ENCODE data around the gene APOA5. TPM values are rescaled to one million over a fixed set of nuclear protein-coding genes. Genes with fewer than 3 reads are reported as not detected.

Gene APOA5
- total and polyA plus RNA-seq, 2 of the 13 experiments (the other 11 are each of a cell fraction or from before 2014, with no cell fraction given): 44.0 to 49.1 TPM

- 0 out of 2 replicates have a peak, but pooled peaks have one; percentile 2 for TF ChIP-seq DZIP1 (CRISPR knock-in tag; IDR thresholded peaks at IDR 0.05)
- TF ChIP-seq CHD4 (IDR thresholded peaks at IDR 0.05; ENCODE audit: borderline replicate concordance, low read length): no peak
- TF ChIP-seq ZNF788 (CRISPR knock-in tag; IDR thresholded peaks at IDR 0.05; ENCODE audit: borderline replicate concordance): no peak
- 0 out of 2 replicates have a peak, but pooled peaks have one; percentile 15 for TF ChIP-seq MEIS2 (CRISPR knock-in tag; IDR thresholded peaks at IDR 0.05)
- TF ChIP-seq ZNF605 (CRISPR knock-in tag; IDR thresholded peaks at IDR 0.05): 0 out of 2 replicates have a peak, but pooled peaks have one; percentile 4
- TF ChIP-seq, protein P1, sequence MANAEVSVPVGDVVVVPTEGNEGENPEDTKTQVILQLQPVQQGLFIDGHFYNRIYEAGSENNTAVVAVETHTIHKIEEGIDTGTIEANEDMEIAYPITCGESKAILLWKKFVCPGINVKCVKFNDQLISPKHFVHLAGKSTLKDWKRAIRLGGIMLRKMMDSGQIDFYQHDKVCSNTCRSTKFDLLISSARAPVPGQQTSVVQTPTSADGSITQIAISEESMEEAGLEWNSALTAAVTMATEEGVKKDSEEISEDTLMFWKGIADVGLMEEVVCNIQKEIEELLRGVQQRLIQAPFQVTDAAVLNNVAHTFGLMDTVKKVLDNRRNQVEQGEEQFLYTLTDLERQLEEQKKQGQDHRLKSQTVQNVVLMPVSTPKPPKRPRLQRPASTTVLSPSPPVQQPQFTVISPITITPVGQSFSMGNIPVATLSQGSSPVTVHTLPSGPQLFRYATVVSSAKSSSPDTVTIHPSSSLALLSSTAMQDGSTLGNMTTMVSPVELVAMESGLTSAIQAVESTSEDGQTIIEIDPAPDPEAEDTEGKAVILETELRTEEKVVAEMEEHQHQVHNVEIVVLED (CRISPR knock-in tag; IDR thresholded peaks at IDR 0.05; ENCODE audit: borderline replicate concordance): 0 out of 2 replicates have a peak, but pooled peaks have one; percentile 1
- TF ChIP-seq EED (CRISPR knock-in tag; IDR thresholded peaks at IDR 0.05): 0 out of 2 replicates have a peak, but pooled peaks have one; percentile 71
- TF ChIP-seq ZNF674 (CRISPR knock-in tag; IDR thresholded peaks at IDR 0.05; ENCODE audit: low read depth): no peak
- TF ChIP-seq, protein P2, sequence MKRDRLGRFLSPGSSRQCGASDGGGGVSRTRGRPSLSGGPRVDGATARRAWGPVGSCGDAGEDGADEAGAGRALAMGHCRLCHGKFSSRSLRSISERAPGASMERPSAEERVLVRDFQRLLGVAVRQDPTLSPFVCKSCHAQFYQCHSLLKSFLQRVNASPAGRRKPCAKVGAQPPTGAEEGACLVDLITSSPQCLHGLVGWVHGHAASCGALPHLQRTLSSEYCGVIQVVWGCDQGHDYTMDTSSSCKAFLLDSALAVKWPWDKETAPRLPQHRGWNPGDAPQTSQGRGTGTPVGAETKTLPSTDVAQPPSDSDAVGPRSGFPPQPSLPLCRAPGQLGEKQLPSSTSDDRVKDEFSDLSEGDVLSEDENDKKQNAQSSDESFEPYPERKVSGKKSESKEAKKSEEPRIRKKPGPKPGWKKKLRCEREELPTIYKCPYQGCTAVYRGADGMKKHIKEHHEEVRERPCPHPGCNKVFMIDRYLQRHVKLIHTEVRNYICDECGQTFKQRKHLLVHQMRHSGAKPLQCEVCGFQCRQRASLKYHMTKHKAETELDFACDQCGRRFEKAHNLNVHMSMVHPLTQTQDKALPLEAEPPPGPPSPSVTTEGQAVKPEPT (CRISPR knock-in tag; IDR thresholded peaks at IDR 0.05; ENCODE audit: low read depth): 0 out of 2 replicates have a peak, but pooled peaks have one; percentile 17
- TF ChIP-seq, protein P3, sequence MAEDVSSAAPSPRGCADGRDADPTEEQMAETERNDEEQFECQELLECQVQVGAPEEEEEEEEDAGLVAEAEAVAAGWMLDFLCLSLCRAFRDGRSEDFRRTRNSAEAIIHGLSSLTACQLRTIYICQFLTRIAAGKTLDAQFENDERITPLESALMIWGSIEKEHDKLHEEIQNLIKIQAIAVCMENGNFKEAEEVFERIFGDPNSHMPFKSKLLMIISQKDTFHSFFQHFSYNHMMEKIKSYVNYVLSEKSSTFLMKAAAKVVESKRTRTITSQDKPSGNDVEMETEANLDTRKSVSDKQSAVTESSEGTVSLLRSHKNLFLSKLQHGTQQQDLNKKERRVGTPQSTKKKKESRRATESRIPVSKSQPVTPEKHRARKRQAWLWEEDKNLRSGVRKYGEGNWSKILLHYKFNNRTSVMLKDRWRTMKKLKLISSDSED (CRISPR knock-in tag; IDR thresholded peaks at IDR 0.05): no peak
- TF ChIP-seq PLSCR1 (CRISPR knock-in tag; IDR thresholded peaks at IDR 0.05; ENCODE audit: borderline replicate concordance): peak; percentile 45; the same call in 1 of the 2 replicates
- peak; percentile 86 for TF ChIP-seq PAF1 (CRISPR knock-in tag; IDR thresholded peaks at IDR 0.05)
- TF ChIP-seq ZNF616 (CRISPR knock-in tag; IDR thresholded peaks at IDR 0.05; ENCODE audit: low read depth): 0 out of 2 replicates have a peak, but pooled peaks have one; percentile 20
- peak; percentile 17; the same call in 1 of the 2 replicates for TF ChIP-seq SSRP1 (CRISPR knock-in tag; IDR thresholded peaks at IDR 0.05)
- 0 out of 2 replicates have a peak, but pooled peaks have one; percentile 22 for TF ChIP-seq MAF1 (CRISPR knock-in tag; IDR thresholded peaks at IDR 0.05; ENCODE audit: borderline replicate concordance)
- TF ChIP-seq, protein P4, sequence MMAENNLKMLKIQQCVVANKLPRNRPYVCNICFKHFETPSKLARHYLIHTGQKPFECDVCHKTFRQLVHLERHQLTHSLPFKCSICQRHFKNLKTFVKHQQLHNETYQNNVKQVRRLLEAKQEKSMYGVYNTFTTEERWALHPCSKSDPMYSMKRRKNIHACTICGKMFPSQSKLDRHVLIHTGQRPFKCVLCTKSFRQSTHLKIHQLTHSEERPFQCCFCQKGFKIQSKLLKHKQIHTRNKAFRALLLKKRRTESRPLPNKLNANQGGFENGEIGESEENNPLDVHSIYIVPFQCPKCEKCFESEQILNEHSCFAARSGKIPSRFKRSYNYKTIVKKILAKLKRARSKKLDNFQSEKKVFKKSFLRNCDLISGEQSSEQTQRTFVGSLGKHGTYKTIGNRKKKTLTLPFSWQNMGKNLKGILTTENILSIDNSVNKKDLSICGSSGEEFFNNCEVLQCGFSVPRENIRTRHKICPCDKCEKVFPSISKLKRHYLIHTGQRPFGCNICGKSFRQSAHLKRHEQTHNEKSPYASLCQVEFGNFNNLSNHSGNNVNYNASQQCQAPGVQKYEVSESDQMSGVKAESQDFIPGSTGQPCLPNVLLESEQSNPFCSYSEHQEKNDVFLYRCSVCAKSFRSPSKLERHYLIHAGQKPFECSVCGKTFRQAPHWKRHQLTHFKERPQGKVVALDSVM (CRISPR knock-in tag; IDR thresholded peaks at IDR 0.05): no peak
- TF ChIP-seq ZNF333 (CRISPR knock-in tag; IDR thresholded peaks at IDR 0.05; ENCODE audit: borderline replicate concordance): 0 out of 2 replicates have a peak, but pooled peaks have one; percentile 30
Measured at GRCh38 chr11:116835042-116835772, 43.5 kb upstream of the APOA5 start (continued).

Data from HepG2 (cell line).